GM18907 (cell line): ENCODE data around the gene NUP210.

Source experiments
- ATAC-seq: cut with Tn5 transposase; IDR thresholded peaks from one replicate; pipeline ENCODE4 v1.9.1; 2021; ENCODE audit warnings: mild to moderate bottlenecking, moderate library complexity; ENCODE audit not compliant: unreplicated experiment

NUP210 gene

GRCh38 chr3:13407926-13408325 lies 12.2 kb downstream of the NUP210 start:
- no peak for ATAC-seq

GRCh38 chr3:13407475-13407874 lies 12.6 kb downstream of the NUP210 start:
- no peak for ATAC-seq

GRCh38 chr3:13406190-13406589 lies 13.9 kb downstream of the NUP210 start:
- ATAC-seq = no peak

- ATAC-seq = no peak
Observed at GRCh38 chr3:13405614-13406013, 14.5 kb downstream of the NUP210 start.

- ATAC-seq = no peak
Observed at GRCh38 chr3:13404626-13405452, 15.3 kb downstream of the NUP210 start.

GRCh38 chr3:13403847-13404246 lies 16.3 kb downstream of the NUP210 start:
- no peak for ATAC-seq

GRCh38 chr3:13403213-13403819 lies 16.8 kb downstream of the NUP210 start:
- no peak for ATAC-seq

GRCh38 chr3:13401149-13401548 lies 19.0 kb downstream of the NUP210 start:
- no peak for ATAC-seq

- ATAC-seq = no peak
Observed at GRCh38 chr3:13400114-13400673, 19.9 kb downstream of the NUP210 start.

- no peak for ATAC-seq
Observed at GRCh38 chr3:13399603-13400002, 20.5 kb downstream of the NUP210 start.

GRCh38 chr3:13397316-13397715 lies 22.8 kb downstream of the NUP210 start:
- no peak for ATAC-seq

- ATAC-seq = no peak
Observed at GRCh38 chr3:13394363-13394762, 25.8 kb downstream of the NUP210 start.

GRCh38 chr3:13393427-13394360 lies 26.4 kb downstream of the NUP210 start:
- no peak for ATAC-seq

GRCh38 chr3:13391308-13391707 lies 28.8 kb downstream of the NUP210 start:
- no peak for ATAC-seq

GRCh38 chr3:13389378-13389777 lies 30.7 kb downstream of the NUP210 start:
- ATAC-seq = no peak

- no peak for ATAC-seq
Observed at GRCh38 chr3:13388816-13389215, 31.3 kb downstream of the NUP210 start.

GRCh38 chr3:13385373-13385965 lies 34.7 kb downstream of the NUP210 start:
- ATAC-seq = no peak

GRCh38 chr3:13380971-13381370 lies 39.2 kb downstream of the NUP210 start:
- ATAC-seq = no peak

- no peak for ATAC-seq
Observed at GRCh38 chr3:13379201-13379830, 40.8 kb downstream of the NUP210 start.

- peak; percentile 76 for ATAC-seq
Observed at GRCh38 chr3:13378155-13378554, 42.0 kb downstream of the NUP210 start.
